Lower leg skin (tissue), 4 donors: ENCODE results near the gene YIPF2. TPM values are rescaled to one million over a fixed set of nuclear protein-coding genes. Genes with fewer than 3 reads are reported as not detected.

Source experiments
- total RNA-seq, 4 donors: library from RNA; depleted of rRNA; stranded (reverse); fragments of >200 nt; gene quantifications; one replicate each; pipeline ENCODE4 v1.1.0, GENCODE V29; 2016

Gene YIPF2
- total RNA-seq, 4 donors from 2014 or later = 38.4 to 55.3 (median 47.8) TPM

Other genes with a start within 250 kb of the YIPF2 start
- gene QTRT1, start 227.2 kb downstream of the YIPF2 start, total RNA-seq = 10 to 100 TPM; 25.1 to 33.7 (median 31.0) TPM
- gene DNM2, start 210.6 kb downstream of the YIPF2 start, total RNA-seq = 100 to 1,000 TPM; 182 to 245 (median 218) TPM
- 10 to 100 TPM; 14.4 to 34.9 (median 26.5) TPM for gene TMED1, start 92.4 kb downstream of the YIPF2 start, total RNA-seq
- under 1 TPM in 2 of 4 donors, not detected in 2; 0.42 to 0.91 TPM for gene C19orf38, start 80.2 kb downstream of the YIPF2 start, total RNA-seq
- 10 to 100 TPM; 19.8 to 24.9 (median 21.2) TPM for gene CARM1, start 57.1 kb downstream of the YIPF2 start, total RNA-seq
- gene TIMM29, start 172 bp upstream of the YIPF2 start, total RNA-seq = 10 to 100 TPM; 39.6 to 53.2 (median 49.8) TPM
- gene SMARCA4, start 32.4 kb upstream of the YIPF2 start, total RNA-seq = 100 to 1,000 TPM in 1 of 4 donors, 10 to 100 TPM in 3; 78.4 to 115 (median 81.7) TPM
- 10 to 100 TPM; 48.7 to 62.8 (median 58.7) TPM for gene LDLR, start 160.8 kb upstream of the YIPF2 start, total RNA-seq
- gene SPC24, start 227.1 kb upstream of the YIPF2 start, total RNA-seq = 1 to 10 TPM in 2 of 4 donors, under 1 TPM in 2; 0.17 to 8.5 (median 0.82) TPM